ENCODE measurements around the gene ADGRG7. TPM values are rescaled to one million over a fixed set of nuclear protein-coding genes. Genes with fewer than 3 reads are reported as not detected.

ADGRG7 gene
- total and polyA plus RNA-seq, 9 of the 15 experiments (the other 6 are each of a cell fraction or from before 2014, with no cell fraction given) = 0.03 TPM; not detected in 7

DNA sequence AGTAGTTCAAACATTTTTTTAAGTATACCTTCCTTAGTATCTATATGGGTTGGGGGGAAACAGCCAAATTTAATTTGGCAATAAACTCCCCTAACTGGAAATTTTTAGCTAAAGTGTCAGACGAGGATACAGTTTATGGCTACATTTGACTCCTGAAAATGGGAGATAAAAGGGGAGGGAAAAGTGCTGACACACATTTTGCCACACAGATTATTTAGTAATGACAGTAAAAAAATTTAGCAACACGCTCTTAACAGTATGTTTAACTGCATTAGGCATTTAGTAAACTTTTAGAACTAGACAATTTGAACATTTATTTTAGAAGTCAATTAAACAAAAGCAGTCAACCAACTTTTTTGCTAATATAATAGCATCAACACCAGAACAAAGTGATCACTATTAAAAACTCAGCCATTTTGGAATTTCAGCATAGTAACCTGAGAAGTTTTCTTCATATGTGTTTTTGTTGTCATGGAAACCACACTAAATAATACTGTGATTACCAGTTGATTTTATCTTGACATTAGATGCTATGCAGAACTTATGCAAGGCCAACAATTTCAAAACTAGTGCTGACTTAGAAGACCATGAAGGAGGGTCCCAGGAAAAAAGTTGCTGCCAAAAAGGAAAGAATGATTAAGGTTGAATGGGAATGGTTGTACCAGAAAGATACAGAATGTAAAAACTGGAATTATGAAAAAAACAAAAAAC, 52.9 kb downstream of the ADGRG7 start:
- 0 out of 2 replicates have a peak, but pooled peaks cover 2% of the 10 kb centered on the region for H3K9me3 ChIP-seq (replicated peaks; ENCODE audit: control insufficient read depth, insufficient read depth, low read depth, low read length)
- no peak for DNase-seq (ENCODE audit: extremely low read depth in 1 of 4, low spot score in 3 of 4)
- no peak overlapping the region for H3K4me2 ChIP-seq (ENCODE audit: insufficient read depth, low read length)
- 3% methylated on average over 2 of the region's 2 CpGs for WGBS (ENCODE audit: insufficient coverage, low coverage, missing lambda C conversion rate)
- no TSS peak for BruUV-seq (replicated peaks)
- in situ Hi-C loops (cut with MboI) = no loop called here
- H2AFZ ChIP-seq (ENCODE audit: low read depth, low read length) = peak overlapping the region; percentile 12; the same call in 1 of the 2 replicates
- H3K79me2 ChIP-seq (ENCODE audit: control insufficient read depth, insufficient read depth, low read length) = no peaks in the 10 kb centered on the region
- no peak for ATAC-seq
- POLR2A ChIA-PET = no interaction called here
- no peaks in the 10 kb centered on the region for H3K27me3 ChIP-seq (ENCODE audit: control insufficient read depth in 2 of 2, insufficient read depth in 2 of 2, low read length in 2 of 2)
- no peaks in the 10 kb centered on the region for H3K9me1 ChIP-seq (ENCODE audit: control insufficient read depth, insufficient read depth, low read length)
- intact Hi-C loops (cut with micrococcal nuclease) = no loop called here
- H3K27ac ChIP-seq (ENCODE audit: extremely low read depth, low read depth, low read length) = no peak overlapping the region
- no peak overlapping the region for H3K9ac ChIP-seq (ENCODE audit: insufficient read depth in 1 of 2, low read depth in 2 of 2, low read length in 2 of 2)
- H3K4me3 ChIP-seq = no peak overlapping the region
- no peak for FAIRE-seq
- CTCF ChIA-PET (ENCODE audit: low intra/inter-chr PET ratio) = no interaction called here
- H3K4me1 ChIP-seq (replicated peaks in 1 of 2; ENCODE audit: control insufficient read depth in 2 of 2, insufficient read depth in 2 of 2, low read length in 2 of 2) = peaks cover 0 to 2% of the 10 kb centered on the region in 2 experiments; a peak in 2 of 5 replicates
- no peaks in the 10 kb centered on the region for H4K20me1 ChIP-seq (replicated peaks; ENCODE audit: control insufficient read depth, insufficient read depth, low read length)
- no peaks in the 10 kb centered on the region for H3K36me3 ChIP-seq (ENCODE audit: control insufficient read depth, insufficient read depth, low read length)
- TF ChIP-seq ARID1B (IDR thresholded peaks at IDR 0.05) = 0 out of 2 replicates have a peak, but pooled peaks have one; percentile 31
- no peak for TF ChIP-seq ESRRB (CRISPR knock-in tag; IDR thresholded peaks at IDR 0.05; ENCODE audit: borderline replicate concordance)
- peak; percentile 80 for TF ChIP-seq C11orf30 (IDR thresholded peaks at IDR 0.05; ENCODE audit: low read depth)
- TF ChIP-seq THAP12 (CRISPR knock-in tag; IDR thresholded peaks at IDR 0.05) = no peak
- TF ChIP-seq MAFG (tag; conservative IDR thresholded peaks at IDR 0.05) = peak; percentile 80
- TF ChIP-seq FOXJ2 (tag; IDR thresholded peaks at IDR 0.05) = peak; percentile 80; the same call in 1 of the 2 replicates
- TF ChIP-seq ZNF316 (IDR thresholded peaks at IDR 0.05) = peak; percentile 92
- 0 out of 2 replicates have a peak, but pooled peaks have one; percentile 26 for TF ChIP-seq NFE2 (IDR thresholded peaks at IDR 0.05; ENCODE audit: low read depth)
- TF ChIP-seq, protein P1, sequence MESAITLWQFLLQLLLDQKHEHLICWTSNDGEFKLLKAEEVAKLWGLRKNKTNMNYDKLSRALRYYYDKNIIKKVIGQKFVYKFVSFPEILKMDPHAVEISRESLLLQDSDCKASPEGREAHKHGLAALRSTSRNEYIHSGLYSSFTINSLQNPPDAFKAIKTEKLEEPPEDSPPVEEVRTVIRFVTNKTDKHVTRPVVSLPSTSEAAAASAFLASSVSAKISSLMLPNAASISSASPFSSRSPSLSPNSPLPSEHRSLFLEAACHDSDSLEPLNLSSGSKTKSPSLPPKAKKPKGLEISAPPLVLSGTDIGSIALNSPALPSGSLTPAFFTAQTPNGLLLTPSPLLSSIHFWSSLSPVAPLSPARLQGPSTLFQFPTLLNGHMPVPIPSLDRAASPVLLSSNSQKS (CRISPR knock-in tag; IDR thresholded peaks at IDR 0.05) = no peak
- TF ChIP-seq, protein P2, sequence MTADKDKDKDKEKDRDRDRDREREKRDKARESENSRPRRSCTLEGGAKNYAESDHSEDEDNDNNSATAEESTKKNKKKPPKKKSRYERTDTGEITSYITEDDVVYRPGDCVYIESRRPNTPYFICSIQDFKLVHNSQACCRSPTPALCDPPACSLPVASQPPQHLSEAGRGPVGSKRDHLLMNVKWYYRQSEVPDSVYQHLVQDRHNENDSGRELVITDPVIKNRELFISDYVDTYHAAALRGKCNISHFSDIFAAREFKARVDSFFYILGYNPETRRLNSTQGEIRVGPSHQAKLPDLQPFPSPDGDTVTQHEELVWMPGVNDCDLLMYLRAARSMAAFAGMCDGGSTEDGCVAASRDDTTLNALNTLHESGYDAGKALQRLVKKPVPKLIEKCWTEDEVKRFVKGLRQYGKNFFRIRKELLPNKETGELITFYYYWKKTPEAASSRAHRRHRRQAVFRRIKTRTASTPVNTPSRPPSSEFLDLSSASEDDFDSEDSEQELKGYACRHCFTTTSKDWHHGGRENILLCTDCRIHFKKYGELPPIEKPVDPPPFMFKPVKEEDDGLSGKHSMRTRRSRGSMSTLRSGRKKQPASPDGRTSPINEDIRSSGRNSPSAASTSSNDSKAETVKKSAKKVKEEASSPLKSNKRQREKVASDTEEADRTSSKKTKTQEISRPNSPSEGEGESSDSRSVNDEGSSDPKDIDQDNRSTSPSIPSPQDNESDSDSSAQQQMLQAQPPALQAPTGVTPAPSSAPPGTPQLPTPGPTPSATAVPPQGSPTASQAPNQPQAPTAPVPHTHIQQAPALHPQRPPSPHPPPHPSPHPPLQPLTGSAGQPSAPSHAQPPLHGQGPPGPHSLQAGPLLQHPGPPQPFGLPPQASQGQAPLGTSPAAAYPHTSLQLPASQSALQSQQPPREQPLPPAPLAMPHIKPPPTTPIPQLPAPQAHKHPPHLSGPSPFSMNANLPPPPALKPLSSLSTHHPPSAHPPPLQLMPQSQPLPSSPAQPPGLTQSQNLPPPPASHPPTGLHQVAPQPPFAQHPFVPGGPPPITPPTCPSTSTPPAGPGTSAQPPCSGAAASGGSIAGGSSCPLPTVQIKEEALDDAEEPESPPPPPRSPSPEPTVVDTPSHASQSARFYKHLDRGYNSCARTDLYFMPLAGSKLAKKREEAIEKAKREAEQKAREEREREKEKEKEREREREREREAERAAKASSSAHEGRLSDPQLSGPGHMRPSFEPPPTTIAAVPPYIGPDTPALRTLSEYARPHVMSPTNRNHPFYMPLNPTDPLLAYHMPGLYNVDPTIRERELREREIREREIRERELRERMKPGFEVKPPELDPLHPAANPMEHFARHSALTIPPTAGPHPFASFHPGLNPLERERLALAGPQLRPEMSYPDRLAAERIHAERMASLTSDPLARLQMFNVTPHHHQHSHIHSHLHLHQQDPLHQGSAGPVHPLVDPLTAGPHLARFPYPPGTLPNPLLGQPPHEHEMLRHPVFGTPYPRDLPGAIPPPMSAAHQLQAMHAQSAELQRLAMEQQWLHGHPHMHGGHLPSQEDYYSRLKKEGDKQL (CRISPR knock-in tag; IDR thresholded peaks at IDR 0.05; ENCODE audit: borderline replicate concordance) = no peak
- TF ChIP-seq BMI1 (IDR thresholded peaks at IDR 0.05; ENCODE audit: low read length) = peak; percentile 39; the same call in 1 of the 2 replicates
- no peak for TF ChIP-seq CEBPB (tag; IDR thresholded peaks at IDR 0.05)
